GM12873 (cell line): ENCODE data around the gene ZNF684.

ENCODE experiments used
- TF ChIP-seq, protein P1 (sequence below): IDR thresholded peaks from 2 replicates; pipeline ENCODE4 v1.5.1; 2012; ENCODE audit warnings: low read depth, mild to moderate bottlenecking, moderate library complexity, low read length, control low read depth; ENCODE audit not compliant: insufficient read depth; ENCODE audit errors: missing control alignments

Gene ZNF684

DNA sequence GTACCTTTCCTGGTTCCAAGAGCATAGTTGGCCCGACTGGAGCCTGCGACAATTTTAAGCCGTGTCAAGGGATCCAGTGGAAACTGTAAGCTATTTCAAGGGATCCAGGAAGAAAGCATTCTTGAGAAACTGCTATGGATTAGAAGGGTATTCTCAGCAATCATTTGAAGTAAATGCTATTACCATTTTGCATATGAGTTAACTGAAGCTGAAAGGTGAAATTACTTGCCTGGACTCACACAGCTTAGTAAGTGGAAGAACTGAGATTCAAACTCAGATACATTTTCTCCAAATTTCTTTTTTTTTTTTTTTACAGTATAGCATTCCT, 589 bp downstream of the ZNF684 start:
- TF ChIP-seq, protein P1, sequence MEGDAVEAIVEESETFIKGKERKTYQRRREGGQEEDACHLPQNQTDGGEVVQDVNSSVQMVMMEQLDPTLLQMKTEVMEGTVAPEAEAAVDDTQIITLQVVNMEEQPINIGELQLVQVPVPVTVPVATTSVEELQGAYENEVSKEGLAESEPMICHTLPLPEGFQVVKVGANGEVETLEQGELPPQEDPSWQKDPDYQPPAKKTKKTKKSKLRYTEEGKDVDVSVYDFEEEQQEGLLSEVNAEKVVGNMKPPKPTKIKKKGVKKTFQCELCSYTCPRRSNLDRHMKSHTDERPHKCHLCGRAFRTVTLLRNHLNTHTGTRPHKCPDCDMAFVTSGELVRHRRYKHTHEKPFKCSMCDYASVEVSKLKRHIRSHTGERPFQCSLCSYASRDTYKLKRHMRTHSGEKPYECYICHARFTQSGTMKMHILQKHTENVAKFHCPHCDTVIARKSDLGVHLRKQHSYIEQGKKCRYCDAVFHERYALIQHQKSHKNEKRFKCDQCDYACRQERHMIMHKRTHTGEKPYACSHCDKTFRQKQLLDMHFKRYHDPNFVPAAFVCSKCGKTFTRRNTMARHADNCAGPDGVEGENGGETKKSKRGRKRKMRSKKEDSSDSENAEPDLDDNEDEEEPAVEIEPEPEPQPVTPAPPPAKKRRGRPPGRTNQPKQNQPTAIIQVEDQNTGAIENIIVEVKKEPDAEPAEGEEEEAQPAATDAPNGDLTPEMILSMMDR, result no peak

DNA sequence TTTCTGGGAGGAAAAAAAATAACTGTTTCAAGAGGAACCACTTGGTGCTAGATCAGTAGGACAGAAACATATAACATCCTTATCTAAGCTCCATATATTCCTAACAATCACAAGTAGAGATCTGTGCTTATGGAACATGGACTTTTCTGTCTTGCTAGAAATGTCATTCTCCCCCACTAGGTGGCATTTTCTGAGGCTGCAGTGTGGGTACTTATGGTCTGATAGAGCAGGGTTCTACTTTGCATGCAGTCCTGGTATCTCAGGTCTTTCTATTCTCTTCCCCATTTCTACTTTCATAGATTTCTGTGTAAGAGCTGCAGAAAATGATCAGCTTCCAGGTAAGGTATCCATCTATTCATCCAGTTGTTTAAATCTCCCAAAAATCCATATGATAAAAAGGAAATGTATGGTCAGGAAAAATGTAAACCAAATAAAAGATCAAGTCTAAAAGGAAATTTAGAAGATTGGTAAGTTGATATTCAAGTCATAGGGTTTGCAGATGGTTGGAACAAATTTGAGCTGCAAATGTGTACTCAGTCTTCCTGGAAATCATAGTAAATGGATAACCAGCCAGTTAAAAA, 1.5 kb downstream of the ZNF684 start:
- TF ChIP-seq, protein P1, result peak; percentile 79

DNA sequence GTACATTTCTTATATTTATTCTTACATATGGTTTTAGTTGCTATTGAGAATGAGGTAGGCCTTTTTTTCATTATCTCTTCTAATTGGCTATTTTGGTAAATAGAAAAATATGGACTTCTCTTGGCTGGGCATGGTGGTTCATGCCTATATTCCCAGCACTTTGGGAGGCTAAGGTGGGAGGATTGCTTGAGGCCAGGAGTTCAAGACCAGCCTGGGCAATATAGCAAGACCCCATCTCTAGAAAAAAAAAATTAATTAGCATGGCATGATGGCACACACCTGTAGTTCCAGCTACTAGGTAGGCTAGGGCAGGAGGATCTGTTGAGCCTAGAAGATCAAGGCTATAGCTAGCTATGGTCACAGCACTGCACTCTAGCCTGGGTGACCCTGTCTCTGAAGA, 3.2 kb downstream of the ZNF684 start:
- TF ChIP-seq, protein P1, result no peak

DNA sequence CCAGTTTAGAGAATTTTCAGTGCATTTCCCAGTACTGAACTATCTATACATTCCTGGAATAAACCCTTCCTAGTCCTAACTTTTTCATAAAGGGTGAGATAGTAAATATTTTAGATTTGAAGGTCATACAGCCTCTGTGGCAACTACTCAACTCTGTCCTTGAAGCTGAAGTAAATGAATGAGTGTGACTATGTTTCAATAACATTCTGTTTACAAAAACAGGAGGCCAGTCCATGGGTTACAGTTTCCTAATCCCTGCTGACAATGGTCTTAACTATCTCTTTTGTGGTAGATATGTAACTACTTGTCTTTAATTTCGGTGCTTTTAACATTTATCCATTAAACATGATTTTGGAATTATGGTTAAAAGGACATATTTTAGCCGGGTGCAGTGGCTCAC, 4.3 kb downstream of the ZNF684 start:
- TF ChIP-seq, protein P1, result no peak

DNA sequence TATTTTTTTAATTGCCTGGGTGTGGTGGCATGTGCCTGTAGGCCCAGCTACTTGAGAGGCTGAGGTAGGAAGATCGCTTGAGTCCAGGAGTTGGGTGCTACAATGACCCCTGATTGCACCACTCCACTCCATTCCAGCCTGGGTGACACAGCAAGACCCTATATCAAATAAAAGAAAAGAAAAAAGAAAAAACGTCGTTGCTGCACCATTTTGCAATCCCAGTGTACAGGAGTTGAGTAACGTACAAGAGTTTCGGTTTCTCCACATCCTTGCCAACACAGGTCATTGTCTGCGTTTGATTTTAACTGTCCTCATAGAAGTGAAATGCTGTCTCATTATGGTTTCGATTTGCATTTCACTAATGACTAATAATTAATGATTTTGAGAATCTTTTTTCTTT, 7.9 kb downstream of the ZNF684 start:
- TF ChIP-seq, protein P1, result no peak

DNA sequence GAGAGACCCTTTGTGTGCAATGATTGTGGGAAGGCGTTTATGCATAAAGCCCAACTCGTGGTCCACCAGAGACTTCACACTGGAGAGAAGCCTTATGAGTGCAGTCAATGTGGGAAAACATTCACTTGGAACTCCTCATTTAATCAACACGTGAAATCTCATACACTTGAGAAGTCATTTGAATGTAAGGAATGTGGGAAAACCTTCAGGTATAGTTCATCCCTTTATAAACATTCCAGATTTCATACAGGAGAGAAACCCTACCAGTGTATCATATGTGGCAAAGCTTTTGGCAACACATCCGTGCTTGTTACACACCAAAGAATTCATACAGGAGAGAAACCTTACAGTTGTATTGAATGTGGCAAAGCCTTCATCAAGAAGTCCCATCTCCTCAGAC, 15.5 kb downstream of the ZNF684 start:
- TF ChIP-seq, protein P1, result no peak

DNA sequence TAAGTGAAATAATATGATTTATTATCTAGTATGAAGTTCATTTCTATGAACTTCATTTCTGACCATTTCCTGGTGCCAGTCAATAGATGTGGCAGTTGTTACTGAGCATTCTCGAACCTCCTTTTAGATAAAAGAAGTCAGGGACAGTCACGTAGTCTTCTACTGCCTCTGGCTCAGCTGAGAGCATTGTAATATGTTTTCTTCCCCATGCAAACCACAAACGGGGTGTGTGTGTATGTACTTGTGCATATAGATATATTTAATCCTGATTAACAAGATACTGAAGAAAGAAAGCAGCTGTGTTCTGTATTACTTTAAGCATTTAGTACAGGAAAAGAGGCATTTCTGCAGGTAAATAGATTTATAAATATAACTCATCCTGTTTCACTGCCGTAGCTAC, 21.6 kb downstream of the ZNF684 start:
- TF ChIP-seq, protein P1, result no peak
